SW 1271 (cell line): ENCODE data around the gene ANKRD33B.
"Not testable (repeated sequence)": the region's sequence is repeated elsewhere in the genome, so short reads cannot be mapped to it uniquely, and the experiment has no call there.

Experiments used
- DNase-seq, 2 experiments: peaks; one replicate each; lab custom pipeline; 2025; lab: John Stamatoyannopoulos, UW

The ANKRD33B gene

GRCh38 chr5:10621832-10622231 is 58.0 kb downstream of the ANKRD33B start:
- DNase-seq: no peak

GRCh38 chr5:10622810-10623209 is 58.9 kb downstream of the ANKRD33B start:
- DNase-seq: no peak

- DNase-seq: no peak
Measured at GRCh38 chr5:10623305-10623910, 59.5 kb downstream of the ANKRD33B start.

GRCh38 chr5:10624206-10624605 is 60.3 kb downstream of the ANKRD33B start:
- no peak for DNase-seq

GRCh38 chr5:10624679-10625078 is 60.8 kb downstream of the ANKRD33B start:
- DNase-seq: no peak

GRCh38 chr5:10625700-10626472 is 62.0 kb downstream of the ANKRD33B start:
- DNase-seq: no peak

GRCh38 chr5:10626473-10627013 is 62.7 kb downstream of the ANKRD33B start:
- DNase-seq: no peak

GRCh38 chr5:10627160-10627701 is 63.4 kb downstream of the ANKRD33B start:
- DNase-seq: no peak

GRCh38 chr5:10628601-10629000 is 64.7 kb downstream of the ANKRD33B start:
- no peak for DNase-seq

GRCh38 chr5:10629682-10630081 is 65.8 kb downstream of the ANKRD33B start:
- DNase-seq: no peak

GRCh38 chr5:10630126-10630525 is 66.3 kb downstream of the ANKRD33B start:
- DNase-seq: no peak

GRCh38 chr5:10630744-10631143 is 66.9 kb downstream of the ANKRD33B start:
- DNase-seq: not testable (repeated sequence)

GRCh38 chr5:10631316-10631996 is 67.6 kb downstream of the ANKRD33B start:
- DNase-seq: no peak

GRCh38 chr5:10632110-10632761 is 68.4 kb downstream of the ANKRD33B start:
- no peak for DNase-seq

- no peak for DNase-seq
Measured at GRCh38 chr5:10633271-10634049, 69.6 kb downstream of the ANKRD33B start.

- no peak for DNase-seq
Measured at GRCh38 chr5:10634050-10634449, 70.2 kb downstream of the ANKRD33B start.

- no peak for DNase-seq
Measured at GRCh38 chr5:10634562-10634961, 70.7 kb downstream of the ANKRD33B start.

- DNase-seq: no peak
Measured at GRCh38 chr5:10635257-10635866, 71.5 kb downstream of the ANKRD33B start.

GRCh38 chr5:10635867-10636350 is 72.0 kb downstream of the ANKRD33B start:
- no peak for DNase-seq

GRCh38 chr5:10636363-10637142 is 72.7 kb downstream of the ANKRD33B start:
- no peak for DNase-seq
